Hepatocyte (in vitro differentiated cells): Measurements from ENCODE around the gene APOC1. TPM values are rescaled to one million over a fixed set of nuclear protein-coding genes. Genes with fewer than 3 reads are reported as not detected.

Experiments
- DNase-seq: peaks from one replicate; pipeline ENCODE4 v3.0.0-alpha.2; 2016; ENCODE audit warnings: low spot score
- H2AFZ ChIP-seq: fragments of 200-600 bp; sonication (generic); 2 replicates; pipeline ENCODE4 v1.6.0; 2016; ENCODE audit warnings: antibody characterized with exemption, mild to moderate bottlenecking
- H3K27ac ChIP-seq: fragments of 200-600 bp; sonication (generic); 2 replicates; pipeline ENCODE4 v1.5.1; 2016; ENCODE audit warnings: mild to moderate bottlenecking
- H3K27me3 ChIP-seq: fragments of 200-600 bp; sonication (generic); 2 replicates; pipeline ENCODE4 v1.6.1; 2016
- H3K36me3 ChIP-seq: fragments of 200-600 bp; sonication (generic); replicated peaks from 2 replicates; pipeline ENCODE4 v1.5.1; 2016; ENCODE audit warnings: low read depth; ENCODE audit not compliant: insufficient read depth
- H3K4me1 ChIP-seq: fragments of 200-600 bp; sonication (generic); 2 replicates; pipeline ENCODE4 v1.5.1; 2016; ENCODE audit warnings: mild to moderate bottlenecking, moderate library complexity; ENCODE audit not compliant: insufficient read depth
- H3K4me2 ChIP-seq: fragments of 200-600 bp; sonication (generic); 2 replicates; pipeline ENCODE4 v1.6.0; 2016
- H3K4me3 ChIP-seq: fragments of 200-600 bp; sonication (generic); 2 replicates; pipeline ENCODE4 v1.5.1; 2016; ENCODE audit warnings: mild to moderate bottlenecking
- H3K79me2 ChIP-seq: fragments of 200-600 bp; sonication (generic); 2 replicates; pipeline ENCODE4 v1.6.0; 2017; ENCODE audit warnings: mild to moderate bottlenecking
- H3K9me2 ChIP-seq: fragments of 200-600 bp; sonication (generic); replicated peaks from 2 replicates; pipeline ENCODE4 v1.6.0; 2017; ENCODE audit warnings: mild to moderate bottlenecking; ENCODE audit not compliant: insufficient read depth
- H3K9me3 ChIP-seq: fragments of 200-600 bp; sonication (generic); 2 replicates; pipeline ENCODE4 v1.5.1; 2016; ENCODE audit warnings: low read depth, mild to moderate bottlenecking
- H4K20me1 ChIP-seq: fragments of 200-600 bp; sonication (generic); 2 replicates; pipeline ENCODE4 v1.6.0; 2016; ENCODE audit warnings: mild to moderate bottlenecking; ENCODE audit not compliant: insufficient read depth, poor library complexity, severe bottlenecking
- CTCF ChIP-seq: fragments of 200-600 bp; sonication (generic); IDR thresholded peaks from 2 replicates; pipeline ENCODE4 v1.5.1; 2016; ENCODE audit warnings: antibody characterized with exemption, mild to moderate bottlenecking; ENCODE audit not compliant: poor library complexity
- EZH2 ChIP-seq: fragments of 200-600 bp; sonication (generic); IDR thresholded peaks from 2 replicates; pipeline ENCODE4 v1.6.1; 2016; ENCODE audit warnings: antibody characterized with exemption, mild to moderate bottlenecking, borderline replicate concordance
- EZH2phosphoT487 ChIP-seq: fragments of 200-600 bp; sonication (generic); IDR thresholded peaks from one replicate; pipeline ENCODE4 v1.6.1; 2018; ENCODE audit warnings: antibody characterized with exemption, mild to moderate bottlenecking, low read depth, moderate library complexity; ENCODE audit not compliant: unreplicated experiment, severe bottlenecking
- WGBS: methylation state at CpG from one replicate; pipeline ENCODE4 v1.1.6; 2016; ENCODE audit warnings: low lambda C conversion rate; ENCODE audit errors: missing lambda C conversion rate; 5-methylcytosine and 5-hydroxymethylcytosine counted together
- polyA plus RNA-seq: library from polyadenylated mRNA; unstranded; fragments of >200 nt; fragmentation: Nextera tagmentation; extraction: Ambion mirVana; gene quantifications from 2 replicates; pipeline ENCODE4 v1.2.1, GENCODE V29; 2016
- total RNA-seq: library from RNA; depleted of rRNA; stranded (reverse); fragments of >200 nt; gene quantifications from 2 replicates; pipeline ENCODE4 v1.2.3, GENCODE V29; 2014

APOC1 gene
- total and polyA plus RNA-seq, 2 experiments from 2014 or later = 390 to 606 TPM

DNA sequence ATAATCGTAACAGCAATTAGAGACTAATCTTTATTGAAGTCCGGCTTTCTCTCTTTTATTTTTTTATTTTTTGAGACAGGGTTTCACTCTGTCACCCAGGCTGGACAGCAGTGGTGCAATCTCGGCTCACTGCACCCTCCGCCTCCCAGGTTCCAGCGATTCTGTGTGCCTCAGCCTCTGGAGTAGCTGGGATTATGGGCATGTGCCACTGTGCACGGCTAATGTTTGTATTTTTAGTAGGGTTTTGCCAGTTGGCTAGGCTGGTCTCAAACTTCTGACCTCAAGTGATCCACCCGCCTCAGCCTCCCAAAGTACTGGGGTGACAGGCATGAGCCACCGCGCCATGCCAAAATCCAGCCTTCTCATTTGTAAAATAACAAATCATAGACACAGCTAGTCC lies 35.1 kb downstream of the APOC1 start:
- Histone ChIP-seq H3K9me3 (no peaks in the 10 kb centered on the region), H4K20me1 (no peaks in the 10 kb centered on the region), H3K36me3 (no peaks in the 10 kb centered on the region), H3K79me2 (peaks cover 6% of the 10 kb centered on the region), H3K9me2 (no peaks in the 10 kb centered on the region), H3K4me1 (peaks cover 6% of the 10 kb centered on the region), H3K27ac (no peak overlapping the region), H3K4me3 (no peak overlapping the region), H3K4me2 (no peak overlapping the region), H2AFZ (no peak overlapping the region), H3K27me3 (no peaks in the 10 kb centered on the region)
- no peak for TF ChIP-seq EZH2phosphoT487
- no peak for TF ChIP-seq EZH2
- TF ChIP-seq CTCF = no peak
- no peak for DNase-seq
- 77% methylated on average over 9 of the region's 9 CpGs for WGBS

GRCh38 chr19:44951179-44952159 lies 37.1 kb downstream of the APOC1 start:
- H3K27me3 ChIP-seq = no peaks in the 10 kb centered on the region
- H3K27ac ChIP-seq = no peak overlapping the region
- H3K4me3 ChIP-seq = no peak overlapping the region
- peak overlapping the region; percentile 20 for H3K4me2 ChIP-seq
- peaks cover 18% of the 10 kb centered on the region for H3K79me2 ChIP-seq
- H3K36me3 ChIP-seq = no peaks in the 10 kb centered on the region
- peak; percentile 94 for DNase-seq
- no peaks in the 10 kb centered on the region for H3K9me2 ChIP-seq
- H2AFZ ChIP-seq = no peak overlapping the region
- H3K9me3 ChIP-seq = no peaks in the 10 kb centered on the region
- peaks cover 9% of the 10 kb centered on the region for H3K4me1 ChIP-seq
- peak; percentile 98 for TF ChIP-seq CTCF
- no peak for TF ChIP-seq EZH2
- 58% methylated on average over 13 of the region's 13 CpGs for WGBS
- peaks cover 9% of the 10 kb centered on the region for H4K20me1 ChIP-seq

DNA sequence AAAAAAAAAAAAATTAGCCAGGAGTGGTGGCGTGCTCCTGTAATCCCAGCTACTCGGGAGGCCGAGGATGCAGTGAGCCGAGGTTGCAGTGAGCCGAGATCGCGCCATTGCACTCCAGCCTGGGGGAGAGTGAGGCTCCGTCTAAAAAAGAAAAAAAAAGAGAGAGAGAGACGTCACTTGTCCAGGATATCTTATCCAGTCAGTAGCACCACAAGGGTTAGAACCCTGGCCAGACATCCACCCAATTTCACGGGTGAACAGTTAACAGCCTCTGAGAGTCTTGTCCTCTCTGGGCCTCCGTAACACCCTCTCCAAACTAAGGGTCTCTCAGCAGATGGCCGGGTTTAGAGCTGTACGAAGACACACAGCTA lies 39.9 kb downstream of the APOC1 start:
- no peaks in the 10 kb centered on the region for H3K27me3 ChIP-seq
- H4K20me1 ChIP-seq = peaks cover 36% of the 10 kb centered on the region
- peak overlapping the region; percentile 94 for H3K27ac ChIP-seq
- H3K36me3 ChIP-seq = no peaks in the 10 kb centered on the region
- TF ChIP-seq EZH2 (no peak), EZH2phosphoT487 (no peak), CTCF (no peak)
- H3K4me2 ChIP-seq = peak overlapping the region; percentile 86
- DNase-seq = no peak
- WGBS = 55% methylated on average over 13 of the region's 13 CpGs
- H3K9me2 ChIP-seq = no peaks in the 10 kb centered on the region
- peaks cover 13% of the 10 kb centered on the region for H3K4me1 ChIP-seq
- H3K9me3 ChIP-seq = no peaks in the 10 kb centered on the region
- H3K79me2 ChIP-seq = peaks cover 46% of the 10 kb centered on the region
- peak overlapping the region; percentile 75 for H3K4me3 ChIP-seq
- H2AFZ ChIP-seq = peak overlapping the region; percentile 76
